ENCODE data around the gene ELP6. TPM values are rescaled to one million over a fixed set of nuclear protein-coding genes. Genes with fewer than 3 reads are reported as not detected.

ELP6 gene
- total and polyA plus RNA-seq, 9 of the 15 experiments (the other 6 are each of a cell fraction or from before 2014, with no cell fraction given), result 76.9 to 198 (median 83.3) TPM

DNA sequence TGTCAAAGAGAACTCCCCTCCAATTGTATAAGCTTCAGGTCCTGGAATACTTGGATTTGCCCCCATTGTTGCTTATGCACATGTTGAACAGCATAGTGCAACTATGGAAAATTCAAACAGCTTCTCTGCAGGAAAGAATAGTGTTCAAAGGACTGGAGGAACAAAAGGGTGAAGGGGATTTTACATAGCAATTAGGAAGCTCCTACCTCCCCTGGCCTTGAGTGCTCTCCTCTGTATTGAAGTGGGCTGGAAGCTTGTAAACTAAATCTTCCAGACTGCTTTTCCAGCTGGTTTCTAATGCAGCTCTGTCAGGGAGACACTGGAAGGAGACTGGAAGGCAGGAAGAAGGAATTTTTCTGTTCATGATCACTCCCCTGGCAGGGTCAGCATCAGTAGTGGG, 7.2 kb upstream of the ELP6 start:
- POLR2A ChIA-PET, result interaction anchor here (0.5 to 0.8 kb wide), 3 partner anchors 13 to 554 kb away, joined by 3 read pairs; no protein-coding TSS in a partner anchor
- TF ChIP-seq TAL1 (IDR thresholded peaks at IDR 0.05) (no peak), MTF1 (CRISPR knock-in tag; IDR thresholded peaks at IDR 0.05; ENCODE audit: borderline replicate concordance) (no peak), PCBP1 (IDR thresholded peaks at IDR 0.05; ENCODE audit: low read depth, low read length, poor library complexity, severe bottlenecking) (no peak), ILF3 (IDR thresholded peaks at IDR 0.05; ENCODE audit: borderline replicate concordance) (no peak), ETV5 (CRISPR knock-in tag; IDR thresholded peaks at IDR 0.05; ENCODE audit: low read depth) (no peak), ZBTB7A (IDR thresholded peaks at IDR 0.05; ENCODE audit: borderline replicate concordance, control insufficient read depth, low read depth, low read length) (no peak), ZNF695 (CRISPR knock-in tag; IDR thresholded peaks at IDR 0.05) (no peak)
- TF ChIP-seq, protein P1, sequence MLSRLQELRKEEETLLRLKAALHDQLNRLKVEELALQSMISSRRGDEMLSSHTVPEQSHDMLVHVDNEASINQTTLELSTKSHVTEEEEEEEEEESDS (CRISPR knock-in tag; IDR thresholded peaks at IDR 0.05), result no peak
- TF ChIP-seq, protein P2, sequence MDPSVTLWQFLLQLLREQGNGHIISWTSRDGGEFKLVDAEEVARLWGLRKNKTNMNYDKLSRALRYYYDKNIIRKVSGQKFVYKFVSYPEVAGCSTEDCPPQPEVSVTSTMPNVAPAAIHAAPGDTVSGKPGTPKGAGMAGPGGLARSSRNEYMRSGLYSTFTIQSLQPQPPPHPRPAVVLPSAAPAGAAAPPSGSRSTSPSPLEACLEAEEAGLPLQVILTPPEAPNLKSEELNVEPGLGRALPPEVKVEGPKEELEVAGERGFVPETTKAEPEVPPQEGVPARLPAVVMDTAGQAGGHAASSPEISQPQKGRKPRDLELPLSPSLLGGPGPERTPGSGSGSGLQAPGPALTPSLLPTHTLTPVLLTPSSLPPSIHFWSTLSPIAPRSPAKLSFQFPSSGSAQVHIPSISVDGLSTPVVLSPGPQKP (CRISPR knock-in tag; IDR thresholded peaks at IDR 0.05), result no peak

More for the DNA sequence above, 7.2 kb upstream of the ELP6 start:
- Histone ChIP-seq H3K4me1 (replicated peaks in 1 of 2; ENCODE audit: control insufficient read depth in 2 of 2, insufficient read depth in 2 of 2, low read length in 2 of 2) (peaks cover 15 to 18% of the 10 kb centered on the region in 2 experiments; a peak in 4 of 5 replicates), H3K27me3 (ENCODE audit: control insufficient read depth in 2 of 2, insufficient read depth in 2 of 2, low read length in 2 of 2) (no peaks in the 10 kb centered on the region), H3K9me3 (replicated peaks; ENCODE audit: control insufficient read depth, insufficient read depth, low read depth, low read length) (no peaks in the 10 kb centered on the region), H3K4me2 (ENCODE audit: insufficient read depth, low read length) (no peak overlapping the region), H4K20me1 (replicated peaks; ENCODE audit: control insufficient read depth, insufficient read depth, low read length) (no peaks in the 10 kb centered on the region), H3K9ac (ENCODE audit: insufficient read depth in 1 of 2, low read depth in 2 of 2, low read length in 2 of 2) (peak overlapping the region in 1 of 2 experiments; percentile 61; a peak in 1 of 4 replicates), H3K9me1 (ENCODE audit: control insufficient read depth, insufficient read depth, low read length) (no peaks in the 10 kb centered on the region), H3K27ac (ENCODE audit: extremely low read depth, low read depth, low read length) (no peak overlapping the region), H2AFZ (ENCODE audit: low read depth, low read length) (peak overlapping the region; percentile 48; the same call in 1 of the 2 replicates), H3K36me3 (ENCODE audit: control insufficient read depth, insufficient read depth, low read length) (no peaks in the 10 kb centered on the region), H3K4me3 (no peak overlapping the region), H3K79me2 (ENCODE audit: control insufficient read depth, insufficient read depth, low read length) (no peaks in the 10 kb centered on the region)
- CTCF ChIA-PET (ENCODE audit: low intra/inter-chr PET ratio), result interaction anchor here (3.8 kb wide), 1 partner anchor 268 kb away, joined by 39 read pairs; no protein-coding TSS in a partner anchor
- FAIRE-seq, result no peak
- no TSS peak for BruUV-seq (replicated peaks)
- in situ Hi-C loops (cut with MboI), result loop anchor here (10.0 kb wide), 1 partner anchor 634 kb away; no protein-coding TSS in a partner anchor
- no peak for DNase-seq (ENCODE audit: extremely low read depth in 1 of 4, low spot score in 3 of 4)
- intact Hi-C loops (cut with micrococcal nuclease), result loop anchor here (10.0 kb wide), 1 partner anchor 54 kb away; the partner anchor contains the start of gene CSPG5
- ATAC-seq, result no peak
